GM12892 (cell line): ENCODE data around the gene SLC6A3.

Source experiments
- DNase-seq: peaks from one replicate; pipeline ENCODE4 v3.0.0; 2011; ENCODE audit not compliant: insufficient read length
- FAIRE-seq: peaks from 2 replicates; lab custom pipeline; 2011; peaks lifted over from hg19 to GRCh38; lab: Jason Lieb, UNC
- POLR2A ChIP-seq: IDR thresholded peaks from 2 replicates; pipeline ENCODE4 v1.6.1; 2011; ENCODE audit warnings: low read depth, low read length, control low read depth
- POLR2AphosphoS5 ChIP-seq: IDR thresholded peaks from 2 replicates; pipeline ENCODE4 v1.6.1; 2011; ENCODE audit warnings: low read depth, low read length, control low read depth
- TAF1 ChIP-seq: IDR thresholded peaks from 2 replicates; pipeline ENCODE4 v1.6.1; 2011; ENCODE audit warnings: low read depth, mild to moderate bottlenecking, control low read depth, low read length, borderline replicate concordance

Gene SLC6A3

DNA sequence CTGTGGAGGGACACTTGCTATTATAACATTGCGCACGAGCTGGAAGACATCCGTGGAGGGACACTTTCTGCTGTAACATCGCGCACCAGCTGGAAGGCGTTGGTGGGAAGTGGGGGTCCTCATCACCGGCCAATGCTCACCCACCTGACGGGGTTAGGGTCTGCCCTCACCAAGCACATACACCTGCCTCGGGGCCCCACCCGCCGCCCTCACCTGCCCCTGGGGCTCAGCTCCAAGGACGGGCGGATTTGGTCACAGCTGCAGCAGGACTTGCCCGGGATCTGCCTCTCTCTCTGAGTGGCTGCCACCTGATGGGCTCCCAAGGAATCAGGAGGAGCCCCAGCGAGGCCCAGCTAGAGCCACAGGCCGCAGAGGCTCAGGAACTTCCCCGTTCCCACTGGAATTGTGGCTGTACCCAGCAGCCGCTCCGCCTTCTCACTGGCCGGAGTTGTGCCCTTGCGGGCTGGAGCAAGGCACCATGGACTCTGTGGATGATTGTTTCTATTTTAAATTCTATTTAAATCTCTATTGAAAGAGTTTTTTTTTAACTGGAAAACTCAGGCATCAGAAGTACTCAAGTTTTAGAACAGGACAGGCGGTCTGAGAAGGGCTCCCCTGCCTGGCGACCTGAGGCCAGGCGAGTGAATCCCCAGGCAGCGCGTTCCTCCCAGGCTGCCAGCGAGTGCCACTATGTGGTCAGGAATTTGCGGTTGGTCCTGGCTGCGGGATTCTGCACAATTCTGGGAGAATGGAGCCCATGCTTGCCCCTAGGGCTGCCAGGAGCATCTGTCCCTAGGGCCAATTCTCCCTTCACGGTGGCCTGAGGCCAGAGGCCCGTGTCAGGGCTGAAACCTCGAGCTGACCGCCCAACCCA, 38.9 kb upstream of the SLC6A3 start:
- DNase-seq (no peak), FAIRE-seq (peak; percentile 78)
- TF ChIP-seq POLR2AphosphoS5 (no peak), POLR2A (no peak), TAF1 (no peak)

DNA sequence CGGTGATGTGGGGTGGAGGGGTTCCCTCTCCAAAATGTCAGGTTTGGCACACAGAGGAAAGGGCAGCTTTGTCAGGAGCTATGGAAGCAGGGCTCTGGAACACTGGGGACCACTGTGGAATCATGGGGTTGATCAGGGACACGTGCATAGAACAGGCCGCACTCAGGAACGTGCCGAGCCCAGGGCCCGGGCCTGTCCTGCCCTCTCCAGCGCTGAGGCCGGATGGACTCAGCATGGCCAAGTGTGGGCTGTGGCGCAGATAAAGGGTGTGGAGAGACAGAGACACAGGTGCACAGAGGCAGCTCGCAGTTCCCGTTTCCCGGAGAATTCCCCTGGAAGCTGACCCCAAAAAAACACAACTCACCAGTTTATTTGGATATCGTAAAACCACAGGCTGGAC, 37.8 kb upstream of the SLC6A3 start:
- DNase-seq (no peak), FAIRE-seq (no peak)
- TF ChIP-seq POLR2A (no peak), TAF1 (no peak), POLR2AphosphoS5 (no peak)

DNA sequence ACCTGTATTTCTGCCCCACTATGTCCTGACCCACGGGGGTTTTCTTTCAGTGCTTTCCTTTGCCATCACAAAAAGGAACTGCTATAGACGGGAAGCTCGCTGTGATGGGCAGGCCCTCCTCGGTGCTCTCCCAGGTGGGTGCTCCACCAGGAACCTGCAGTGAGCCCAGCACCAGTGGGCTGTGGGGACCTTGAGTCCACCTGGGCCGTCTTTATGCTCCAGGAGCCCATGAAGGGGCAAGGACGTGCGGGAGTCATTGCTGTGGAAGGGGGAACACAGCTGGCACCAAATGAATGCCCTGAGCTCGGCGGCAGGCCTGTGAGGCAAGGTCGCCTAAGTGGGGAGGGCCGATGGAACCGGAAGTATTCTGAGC, 36.7 kb upstream of the SLC6A3 start:
- DNase-seq (no peak), FAIRE-seq (no peak)
- TF ChIP-seq TAF1, result no peak
- no peak; the same call in 1 of the 2 replicates for TF ChIP-seq POLR2A
- TF ChIP-seq POLR2AphosphoS5, result no peak

GRCh38 chr5:1481266-1481958, 36.2 kb upstream of the SLC6A3 start:
- FAIRE-seq (peak; percentile 70), DNase-seq (no peak)
- no peak for TF ChIP-seq TAF1
- peak; percentile 30; the same call in 1 of the 2 replicates for TF ChIP-seq POLR2A

DNA sequence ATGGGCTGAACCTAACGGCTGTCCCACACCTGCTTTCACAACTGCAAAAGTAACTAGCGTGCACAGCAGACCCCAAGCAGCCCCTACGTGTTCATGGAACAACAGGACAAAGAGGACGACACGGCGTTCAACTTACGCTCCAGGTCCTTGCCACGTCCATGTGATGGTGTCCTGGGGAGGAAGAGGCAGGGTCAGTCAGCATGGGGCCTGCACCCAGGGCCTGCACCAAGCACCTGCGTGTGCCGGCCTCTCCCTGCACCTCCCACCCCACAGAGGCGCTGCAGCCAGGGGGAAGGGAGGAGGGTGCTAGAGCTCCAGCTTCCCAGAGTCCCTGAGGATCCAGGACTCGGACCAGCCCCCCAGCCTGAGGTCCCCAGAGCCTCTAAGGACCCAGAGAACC, 35.6 kb upstream of the SLC6A3 start:
- no peak for DNase-seq
- no peak for FAIRE-seq
- TF ChIP-seq POLR2A, result no peak
- no peak for TF ChIP-seq POLR2AphosphoS5
- TF ChIP-seq TAF1, result no peak

DNA sequence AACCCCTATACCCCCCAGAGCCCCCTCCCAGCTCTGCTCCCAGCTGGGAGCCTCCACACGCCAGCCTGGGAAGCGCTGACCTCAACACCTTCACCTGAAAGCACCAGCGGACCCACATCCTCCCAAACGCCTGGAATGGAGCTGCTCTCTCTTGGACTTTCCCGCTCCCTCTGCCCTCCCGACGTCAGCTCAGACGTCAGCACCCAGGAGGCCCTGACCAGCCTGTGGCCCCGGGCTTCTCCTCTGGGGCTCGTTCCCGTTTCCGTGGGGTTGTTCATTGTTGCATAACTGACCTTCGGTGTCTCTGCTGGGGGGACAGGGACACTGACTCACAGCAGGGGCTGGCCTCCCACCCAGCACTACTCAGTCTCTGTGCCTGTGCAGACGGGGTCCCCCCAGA, 35.0 kb upstream of the SLC6A3 start:
- FAIRE-seq (peak; percentile 68), DNase-seq (no peak)
- TF ChIP-seq POLR2AphosphoS5 (no peak), POLR2A (no peak), TAF1 (no peak)

GRCh38 chr5:1479581-1480188, 34.4 kb upstream of the SLC6A3 start:
- DNase-seq (peak; percentile 71), FAIRE-seq (peak; percentile 87)
- no peak for TF ChIP-seq POLR2A
- no peak for TF ChIP-seq POLR2AphosphoS5
- no peak for TF ChIP-seq TAF1

DNA sequence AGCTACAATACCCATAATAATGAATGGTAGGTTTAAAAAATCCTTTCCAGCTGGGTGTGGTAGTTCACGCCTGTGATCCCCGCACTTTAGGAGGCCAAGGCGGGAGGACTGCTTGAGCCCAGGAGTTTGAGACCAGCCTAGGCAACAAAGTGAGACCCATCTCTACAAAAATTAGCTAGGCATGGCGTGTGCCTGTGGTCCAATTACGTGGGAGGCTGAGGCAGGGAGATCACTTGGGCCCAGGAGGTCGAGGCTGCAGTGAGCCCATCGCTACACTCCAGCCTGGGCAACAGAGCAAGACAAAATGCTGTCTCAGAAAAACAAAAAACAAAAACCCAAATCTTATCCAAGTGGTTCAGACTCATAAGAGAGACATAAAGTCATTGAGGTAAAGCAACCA, 33.8 kb upstream of the SLC6A3 start:
- FAIRE-seq, result peak; percentile 33
- TF ChIP-seq TAF1, result no peak

DNA sequence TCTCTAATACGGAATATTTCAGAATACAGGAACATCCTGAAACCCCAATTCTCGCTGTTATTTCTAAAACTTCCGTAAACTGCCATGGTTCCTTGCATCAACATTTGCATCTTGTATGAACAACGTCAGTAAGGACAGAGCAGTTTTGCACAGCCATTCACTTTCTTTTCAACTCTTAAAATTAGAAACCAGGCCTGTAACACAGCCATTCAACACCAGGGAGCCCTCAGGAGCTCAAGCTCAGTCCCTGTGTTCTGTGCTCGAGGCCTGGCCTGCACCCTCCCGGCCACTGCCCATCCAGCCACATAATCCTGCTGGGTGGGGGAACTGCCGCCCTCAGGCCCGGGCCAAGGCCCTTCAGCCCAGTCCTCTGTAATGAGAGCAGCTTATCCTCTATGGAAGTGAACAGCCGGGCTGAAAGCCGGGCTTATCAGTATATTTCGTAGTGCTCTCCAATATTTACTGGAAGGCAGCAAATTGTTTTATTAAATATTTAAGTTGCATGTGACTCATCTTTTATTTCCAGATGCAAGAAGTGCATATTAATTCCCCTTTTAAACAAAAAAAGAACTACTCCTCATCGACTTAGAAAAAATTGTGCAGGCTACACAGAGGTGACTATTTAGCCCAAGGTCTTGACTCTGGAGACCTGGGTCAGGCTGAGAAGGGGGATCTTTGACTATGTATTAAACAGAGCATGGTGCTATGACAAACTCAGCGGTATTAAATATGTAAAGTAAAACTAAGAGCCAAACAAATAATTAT, 33.2 kb upstream of the SLC6A3 start:
- FAIRE-seq, result no peak

More for the DNA sequence above, 33.8 kb upstream of the SLC6A3 start:
- DNase-seq, result no peak

GRCh38 chr5:1477341-1477740, 32.1 kb upstream of the SLC6A3 start:
- DNase-seq, result no peak
- no peak for TF ChIP-seq POLR2A
- no peak for TF ChIP-seq TAF1
- no peak for TF ChIP-seq POLR2AphosphoS5
- FAIRE-seq, result no peak

More for the DNA sequence above, 33.2 kb upstream of the SLC6A3 start:
- DNase-seq, result no peak
- no peak for TF ChIP-seq TAF1
- TF ChIP-seq POLR2AphosphoS5, result no peak
- no peak for TF ChIP-seq POLR2A

- FAIRE-seq (no peak), DNase-seq (no peak)
- TF ChIP-seq POLR2AphosphoS5, result no peak
- TF ChIP-seq POLR2A, result no peak
- TF ChIP-seq TAF1, result no peak
Measured at GRCh38 chr5:1476967-1477310, 31.7 kb upstream of the SLC6A3 start.
